ENCODE data around the gene HOXB1.

DNA sequence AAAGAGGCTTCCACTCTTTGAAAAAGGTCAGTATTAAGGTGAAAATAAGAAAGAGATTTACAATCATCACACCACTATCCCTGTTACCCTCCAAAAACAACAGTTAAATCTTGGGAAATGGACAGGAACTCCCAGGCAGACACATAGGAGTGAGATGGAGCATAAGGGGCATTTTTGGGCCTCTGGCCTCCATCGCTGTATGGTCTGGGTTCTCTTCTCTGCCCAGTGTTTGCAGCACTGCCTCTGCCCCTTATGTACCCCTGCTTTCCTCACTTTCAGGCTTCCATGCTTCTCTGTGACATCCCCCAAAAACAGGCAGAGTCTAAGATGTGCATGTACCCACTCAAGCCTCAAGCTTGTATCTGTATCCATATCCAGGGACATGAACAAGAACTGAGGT is 14.7 kb upstream of the HOXB1 start:
- TF ChIP-seq MAX (IDR thresholded peaks at IDR 0.05; ENCODE audit: low read depth), result no peak
- no peak for TF ChIP-seq CTCF (IDR thresholded peaks at IDR 0.05)
- TF ChIP-seq TCF12 (IDR thresholded peaks at IDR 0.05), result no peak
- TF ChIP-seq REST (IDR thresholded peaks at IDR 0.05; ENCODE audit: low read depth, low read length), result no peak
- no peak for TF ChIP-seq ELF1 (IDR thresholded peaks at IDR 0.05)
- no peak for TF ChIP-seq TEAD4 (IDR thresholded peaks at IDR 0.05; ENCODE audit: borderline replicate concordance, insufficient read depth)
- TF ChIP-seq EP300 (IDR thresholded peaks at IDR 0.05; ENCODE audit: borderline replicate concordance in 1 of 2, low read depth in 1 of 2, low read length in 1 of 2), result no peak
- no peak for TF ChIP-seq MXI1 (IDR thresholded peaks at IDR 0.05; ENCODE audit: low read depth, low read length)
- TF ChIP-seq SIN3A (IDR thresholded peaks at IDR 0.05; ENCODE audit: borderline replicate concordance, low read depth, low read length), result no peak
- no peak for TF ChIP-seq EZH2phosphoT487 (IDR thresholded peaks at IDR 0.05; ENCODE audit: borderline replicate concordance, low read depth)
- TF ChIP-seq TAF1 (IDR thresholded peaks at IDR 0.05; ENCODE audit: borderline replicate concordance, low read depth, low read length), result no peak
- TF ChIP-seq FOXM1 (IDR thresholded peaks at IDR 0.05; ENCODE audit: low read depth), result no peak
- TF ChIP-seq CHD2 (IDR thresholded peaks at IDR 0.05; ENCODE audit: low read length, partially characterized antibody), result no peak
- no peak for TF ChIP-seq NRF1 (IDR thresholded peaks at IDR 0.05; ENCODE audit: low read depth, low read length)

Data from SK-N-SH (cell line).